ENCODE data around the gene NME4. TPM values are rescaled to one million over a fixed set of nuclear protein-coding genes. Genes with fewer than 3 reads are reported as not detected.
"Not testable (repeated sequence)": the region's sequence is repeated elsewhere in the genome, so short reads cannot be mapped to it uniquely, and the experiment has no call there.

The NME4 gene
- total RNA-seq, 2 experiments from 2014 or later, result 25.0 TPM

- intact Hi-C loops (cut with micrococcal nuclease; ENCODE audit: unreplicated experiment), result no loop called here
- H2AFZ ChIP-seq (ENCODE audit: low read length), result no peak overlapping the region
- no peak overlapping the region for H3K27ac ChIP-seq (ENCODE audit: low read depth, low read length, poor library complexity, severe bottlenecking)
- DNase-seq (ENCODE audit: low spot score), result no peak
- H3K79me2 ChIP-seq (ENCODE audit: insufficient read depth, low read depth, low read length), result no peaks in the 10 kb centered on the region
- H3K36me3 ChIP-seq (ENCODE audit: insufficient read depth, low read length), result no peaks in the 10 kb centered on the region
- no peaks in the 10 kb centered on the region for H3K9me3 ChIP-seq (ENCODE audit: low read length)
- H3K4me3 ChIP-seq (ENCODE audit: low read depth, low read length, poor library complexity, severe bottlenecking), result no peak overlapping the region
- POLR2A ChIA-PET, result no interaction called here
- no peak for TF ChIP-seq CTCF (conservative IDR thresholded peaks at IDR 0.05; ENCODE audit: low read length)
- no peak for TF ChIP-seq EZH2phosphoT487 (IDR thresholded peaks at IDR 0.05; ENCODE audit: borderline replicate concordance, low read depth, low read length)
- no peaks in the 10 kb centered on the region for H4K20me1 ChIP-seq (ENCODE audit: insufficient read depth, low read length)
- no peaks in the 10 kb centered on the region for H3K4me1 ChIP-seq (ENCODE audit: insufficient read depth, low read length, poor library complexity, severe bottlenecking)
- BruUV-seq (replicated peaks), result no TSS peak
- no peaks in the 10 kb centered on the region for H3K9me2 ChIP-seq (ENCODE audit: insufficient read depth, low read length)
- no peak overlapping the region for H3K4me2 ChIP-seq (ENCODE audit: low read length)
- CTCF ChIA-PET (ENCODE audit: unreplicated experiment), result no interaction called here
These were observed 17.6 kb downstream of the NME4 start for GRCh38 chr16:414395-415169.

- H2AFZ ChIP-seq (ENCODE audit: low read length); H3K4me3 ChIP-seq (ENCODE audit: low read depth, low read length, poor library complexity, severe bottlenecking); DNase-seq (ENCODE audit: low spot score); H3K9me3 ChIP-seq (ENCODE audit: low read length); POLR2A ChIA-PET; CTCF ChIA-PET (ENCODE audit: unreplicated experiment); intact Hi-C loops (cut with micrococcal nuclease; ENCODE audit: unreplicated experiment); H3K27ac ChIP-seq (ENCODE audit: low read depth, low read length, poor library complexity, severe bottlenecking); H3K79me2 ChIP-seq (ENCODE audit: insufficient read depth, low read depth, low read length); H4K20me1 ChIP-seq (ENCODE audit: insufficient read depth, low read length); BruUV-seq (replicated peaks); H3K4me1 ChIP-seq (ENCODE audit: insufficient read depth, low read length, poor library complexity, severe bottlenecking); H3K4me2 ChIP-seq (ENCODE audit: low read length); H3K9me2 ChIP-seq (ENCODE audit: insufficient read depth, low read length); H3K36me3 ChIP-seq (ENCODE audit: insufficient read depth, low read length): not testable (repeated sequence)
These were observed 18.1 kb downstream of the NME4 start for GRCh38 chr16:415170-415498.

- CTCF ChIA-PET (ENCODE audit: unreplicated experiment); DNase-seq (ENCODE audit: low spot score); POLR2A ChIA-PET: not testable (repeated sequence)
These were observed 25.2 kb downstream of the NME4 start for GRCh38 chr16:422179-422578.

More at GRCh38 chr16:422179-422578, 25.2 kb downstream of the NME4 start:
- H4K20me1 ChIP-seq (ENCODE audit: insufficient read depth, low read length); H3K27ac ChIP-seq (ENCODE audit: low read depth, low read length, poor library complexity, severe bottlenecking); H3K36me3 ChIP-seq (ENCODE audit: insufficient read depth, low read length); H3K4me2 ChIP-seq (ENCODE audit: low read length); intact Hi-C loops (cut with micrococcal nuclease; ENCODE audit: unreplicated experiment); BruUV-seq (replicated peaks); H2AFZ ChIP-seq (ENCODE audit: low read length); H3K9me3 ChIP-seq (ENCODE audit: low read length); H3K9me2 ChIP-seq (ENCODE audit: insufficient read depth, low read length); H3K4me3 ChIP-seq (ENCODE audit: low read depth, low read length, poor library complexity, severe bottlenecking): not testable (repeated sequence)
- Histone ChIP-seq H3K4me1 (ENCODE audit: insufficient read depth, low read length, poor library complexity, severe bottlenecking) (peaks cover 14% of the 10 kb centered on the region), H3K79me2 (ENCODE audit: insufficient read depth, low read depth, low read length) (peaks cover 10% of the 10 kb centered on the region; the same call in 1 of the 2 replicates)

Data from OCI-LY7 (cell line).